Prostate gland (tissue), 2 donors: ENCODE measurements around the gene SLC6A20. TPM values are rescaled to one million over a fixed set of nuclear protein-coding genes. Genes with fewer than 3 reads are reported as not detected.
A peak's percentile ranks its signal among the peaks of the same experiment; 100 is the strongest.

Experiments used
- DNase-seq: peaks from one replicate; pipeline ENCODE4 v3.0.0-alpha.2; 2019; ENCODE audit warnings: low spot score
- H3K27ac ChIP-seq, 2 donors: fragments of 200-600 bp; sonication (generic); 2 replicates each; pipeline ENCODE4 v1.5.1; 2017 to 2019
- H3K27me3 ChIP-seq: fragments of 200-600 bp; sonication (generic); replicated peaks from 2 replicates; pipeline ENCODE4 v1.5.1; 2019; ENCODE audit not compliant: insufficient read depth
- H3K36me3 ChIP-seq, 2 donors: fragments of 200-600 bp; sonication (generic); 1 replicate in 1 of 2; 2 replicates in 1 of 2; pipeline versions ENCODE4 v1.5.1 to v1.8.1; 2017 to 2019
- H3K4me1 ChIP-seq: fragments of 200-600 bp; sonication (generic); replicated peaks from 2 replicates; pipeline ENCODE4 v1.5.1; 2019
- H3K4me3 ChIP-seq, 2 donors: fragments of 200-600 bp; sonication (generic); 2 replicates each; pipeline ENCODE4 v1.5.1; 2017 to 2019
- H3K9me3 ChIP-seq: fragments of 200-600 bp; sonication (generic); 2 replicates; pipeline ENCODE4 v1.5.1; 2017
- POLR2A ChIP-seq: fragments of 450-650 bp; IDR thresholded peaks from one replicate; pipeline ENCODE4 v1.6.1; 2016; ENCODE audit warnings: antibody characterized with exemption, mild to moderate bottlenecking
- POLR2AphosphoS5 ChIP-seq: sonication (generic); formaldehyde crosslinking; IDR thresholded peaks from one replicate; pipeline ENCODE4 v1.6.1; 2017; ENCODE audit warnings: antibody characterized with exemption
- WGBS: methylation state at CpG from one replicate; pipeline ENCODE4 v1.1.5; 2018; 5-methylcytosine and 5-hydroxymethylcytosine counted together
- intact Hi-C: fragments of 100-400 bp; cut with DNase I; formaldehyde crosslinking; loops from one replicate; pipeline ENCODE4 v1.14.2; 2022
- total RNA-seq, 2 donors: library from RNA; depleted of rRNA; stranded (reverse); fragments of >200 nt; gene quantifications; one replicate each; pipeline ENCODE4 v1.1.0, GENCODE V29; 2016
- TF ChIP-seq, protein P1 (sequence below), 4 experiments: fragments of 200-600 bp in 2 of 4; fragments of 450-650 bp in 2 of 4; sonication (generic) in 2 of 4; IDR thresholded peaks; 1 replicate in 3 of 4; 2 replicates in 1 of 4; pipeline ENCODE4 v1.5.1; 2016 to 2019; ENCODE audit warnings: antibody characterized with exemption in 4 of 4, mild to moderate bottlenecking in 2 of 4, moderate library complexity in 2 of 4

Gene SLC6A20
- total RNA-seq, 2 donors from 2014 or later = 1.6 TPM; not detected in 1

DNA sequence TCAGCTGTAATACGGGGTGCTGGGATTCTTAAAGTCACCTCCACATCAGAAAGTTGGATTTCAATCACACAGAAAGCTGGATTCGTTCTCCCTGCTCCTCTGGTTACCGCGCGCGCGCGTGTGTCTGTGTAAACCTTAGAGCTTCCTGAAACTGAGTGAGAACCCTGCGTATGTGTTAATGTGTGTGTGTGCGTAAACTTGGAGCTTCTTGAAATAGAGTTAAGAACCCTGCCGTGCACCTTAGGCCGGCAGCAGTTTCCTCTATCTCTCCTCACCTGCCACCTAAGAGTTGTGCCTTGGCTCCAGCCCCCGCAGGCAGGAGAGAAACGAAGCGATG lies 45.1 kb upstream of the SLC6A20 start:
- peak overlapping the region in 1 of 2 donors; percentile 31 for H3K27ac ChIP-seq
- H3K27me3 ChIP-seq = no peaks in the 10 kb centered on the region
- H3K4me3 ChIP-seq = peak overlapping the region; percentile 72 to 77
- peak; percentile 6 for DNase-seq
- H3K9me3 ChIP-seq = no peaks in the 10 kb centered on the region
- WGBS = under 1% methylated on average over 15 of the region's 15 CpGs
- TF ChIP-seq POLR2A = no peak
- TF ChIP-seq, protein P1, sequence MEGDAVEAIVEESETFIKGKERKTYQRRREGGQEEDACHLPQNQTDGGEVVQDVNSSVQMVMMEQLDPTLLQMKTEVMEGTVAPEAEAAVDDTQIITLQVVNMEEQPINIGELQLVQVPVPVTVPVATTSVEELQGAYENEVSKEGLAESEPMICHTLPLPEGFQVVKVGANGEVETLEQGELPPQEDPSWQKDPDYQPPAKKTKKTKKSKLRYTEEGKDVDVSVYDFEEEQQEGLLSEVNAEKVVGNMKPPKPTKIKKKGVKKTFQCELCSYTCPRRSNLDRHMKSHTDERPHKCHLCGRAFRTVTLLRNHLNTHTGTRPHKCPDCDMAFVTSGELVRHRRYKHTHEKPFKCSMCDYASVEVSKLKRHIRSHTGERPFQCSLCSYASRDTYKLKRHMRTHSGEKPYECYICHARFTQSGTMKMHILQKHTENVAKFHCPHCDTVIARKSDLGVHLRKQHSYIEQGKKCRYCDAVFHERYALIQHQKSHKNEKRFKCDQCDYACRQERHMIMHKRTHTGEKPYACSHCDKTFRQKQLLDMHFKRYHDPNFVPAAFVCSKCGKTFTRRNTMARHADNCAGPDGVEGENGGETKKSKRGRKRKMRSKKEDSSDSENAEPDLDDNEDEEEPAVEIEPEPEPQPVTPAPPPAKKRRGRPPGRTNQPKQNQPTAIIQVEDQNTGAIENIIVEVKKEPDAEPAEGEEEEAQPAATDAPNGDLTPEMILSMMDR (IDR thresholded peaks at IDR 0.05) = no peak
- no peak for TF ChIP-seq POLR2AphosphoS5
- no peaks in the 10 kb centered on the region for H3K36me3 ChIP-seq
- intact Hi-C loops = no loop called here
- H3K4me1 ChIP-seq = no peaks in the 10 kb centered on the region

DNA sequence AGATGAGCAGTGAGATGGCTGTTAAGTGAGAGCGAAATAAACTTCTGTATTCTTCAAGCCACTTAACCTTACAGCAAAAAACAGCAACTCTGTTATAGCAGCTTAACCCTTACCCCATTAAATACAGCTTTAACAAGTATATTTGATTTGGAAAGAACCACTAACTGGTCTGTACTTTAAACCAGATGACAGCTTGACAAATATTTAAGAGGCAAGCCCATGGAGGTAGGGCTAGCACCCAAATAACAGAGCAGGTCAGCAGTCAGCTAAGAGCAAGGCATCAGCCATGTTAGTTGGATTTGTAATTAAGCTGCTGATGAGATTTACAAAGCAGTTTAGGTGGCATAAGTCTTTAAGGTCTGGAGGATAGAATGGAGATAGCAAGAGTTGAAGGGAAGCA lies 42.1 kb upstream of the SLC6A20 start:
- no peak overlapping the region for H3K4me3 ChIP-seq
- H3K27me3 ChIP-seq = no peaks in the 10 kb centered on the region
- intact Hi-C loops = no loop called here
- no peak for DNase-seq
- no peaks in the 10 kb centered on the region for H3K36me3 ChIP-seq
- no peak overlapping the region for H3K27ac ChIP-seq
- 95% methylated on average over 1 of the region's 1 CpG for WGBS
- no peaks in the 10 kb centered on the region for H3K4me1 ChIP-seq
- no peaks in the 10 kb centered on the region for H3K9me3 ChIP-seq
- TF ChIP-seq, protein P1 (IDR thresholded peaks at IDR 0.05) = no peak
- TF ChIP-seq POLR2A (no peak), POLR2AphosphoS5 (no peak)

- TF ChIP-seq, protein P1 (IDR thresholded peaks at IDR 0.05) = peak in 1 of 4 experiments; percentile 11
- TF ChIP-seq POLR2A (no peak), POLR2AphosphoS5 (no peak)
- DNase-seq = no peak
- Histone ChIP-seq H3K4me3 (no peak overlapping the region), H3K36me3 (no peaks in the 10 kb centered on the region), H3K27me3 (no peaks in the 10 kb centered on the region), H3K4me1 (no peaks in the 10 kb centered on the region), H3K9me3 (no peaks in the 10 kb centered on the region), H3K27ac (no peak overlapping the region)
- intact Hi-C loops = no loop called here
- 87% methylated on average over 5 of the region's 5 CpGs for WGBS
These were observed 36.4 kb upstream of the SLC6A20 start for GRCh38 chr3:45832699-45833098.

- Histone ChIP-seq H3K4me3 (no peak overlapping the region), H3K27ac (no peak overlapping the region), H3K4me1 (no peaks in the 10 kb centered on the region), H3K27me3 (no peaks in the 10 kb centered on the region), H3K36me3 (peaks cover 0 to 2% of the 10 kb centered on the region in 2 donors), H3K9me3 (no peaks in the 10 kb centered on the region)
- TF ChIP-seq POLR2A = no peak
- intact Hi-C loops = no loop called here
- 84% methylated on average over 5 of the region's 5 CpGs for WGBS
- DNase-seq = no peak
These were observed 33.8 kb upstream of the SLC6A20 start for GRCh38 chr3:45830121-45830520.

DNA sequence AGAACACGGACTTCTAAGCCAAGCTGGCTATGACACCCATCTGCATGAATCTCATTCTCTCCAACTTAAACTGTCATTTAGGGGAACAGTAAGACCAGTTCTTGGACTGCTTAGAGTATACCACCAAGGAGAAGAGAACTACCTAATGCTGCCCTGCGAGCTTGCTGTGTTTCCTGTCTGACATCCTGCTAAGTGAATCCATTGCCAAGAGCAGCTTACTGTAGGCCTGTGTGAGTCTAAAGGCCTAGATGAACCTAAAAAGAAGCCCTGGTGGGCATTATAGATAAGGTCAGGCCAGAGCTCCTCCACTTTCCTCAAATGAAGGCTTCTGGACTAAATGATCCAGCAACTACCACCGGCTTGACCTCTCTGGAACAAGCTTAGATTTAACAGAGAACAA lies 30.6 kb upstream of the SLC6A20 start:
- no peak overlapping the region for H3K27ac ChIP-seq
- intact Hi-C loops = no loop called here
- no peaks in the 10 kb centered on the region for H3K27me3 ChIP-seq
- TF ChIP-seq POLR2A = no peak
- TF ChIP-seq, protein P1 (IDR thresholded peaks at IDR 0.05) = no peak
- no peak for TF ChIP-seq POLR2AphosphoS5
- no peak for DNase-seq
- H3K4me1 ChIP-seq = no peaks in the 10 kb centered on the region
- no peaks in the 10 kb centered on the region for H3K9me3 ChIP-seq
- H3K36me3 ChIP-seq = peaks cover 0 to 2% of the 10 kb centered on the region in 2 donors
- 85% methylated on average over 3 of the region's 3 CpGs for WGBS
- no peak overlapping the region for H3K4me3 ChIP-seq
